ENCODE measurements around the gene C21orf91. TPM values are rescaled to one million over a fixed set of nuclear protein-coding genes. Genes with fewer than 3 reads are reported as not detected.

C21orf91 gene
- total RNA-seq, 2 experiments from 2014 or later, result 32.5 to 32.6 TPM

DNA sequence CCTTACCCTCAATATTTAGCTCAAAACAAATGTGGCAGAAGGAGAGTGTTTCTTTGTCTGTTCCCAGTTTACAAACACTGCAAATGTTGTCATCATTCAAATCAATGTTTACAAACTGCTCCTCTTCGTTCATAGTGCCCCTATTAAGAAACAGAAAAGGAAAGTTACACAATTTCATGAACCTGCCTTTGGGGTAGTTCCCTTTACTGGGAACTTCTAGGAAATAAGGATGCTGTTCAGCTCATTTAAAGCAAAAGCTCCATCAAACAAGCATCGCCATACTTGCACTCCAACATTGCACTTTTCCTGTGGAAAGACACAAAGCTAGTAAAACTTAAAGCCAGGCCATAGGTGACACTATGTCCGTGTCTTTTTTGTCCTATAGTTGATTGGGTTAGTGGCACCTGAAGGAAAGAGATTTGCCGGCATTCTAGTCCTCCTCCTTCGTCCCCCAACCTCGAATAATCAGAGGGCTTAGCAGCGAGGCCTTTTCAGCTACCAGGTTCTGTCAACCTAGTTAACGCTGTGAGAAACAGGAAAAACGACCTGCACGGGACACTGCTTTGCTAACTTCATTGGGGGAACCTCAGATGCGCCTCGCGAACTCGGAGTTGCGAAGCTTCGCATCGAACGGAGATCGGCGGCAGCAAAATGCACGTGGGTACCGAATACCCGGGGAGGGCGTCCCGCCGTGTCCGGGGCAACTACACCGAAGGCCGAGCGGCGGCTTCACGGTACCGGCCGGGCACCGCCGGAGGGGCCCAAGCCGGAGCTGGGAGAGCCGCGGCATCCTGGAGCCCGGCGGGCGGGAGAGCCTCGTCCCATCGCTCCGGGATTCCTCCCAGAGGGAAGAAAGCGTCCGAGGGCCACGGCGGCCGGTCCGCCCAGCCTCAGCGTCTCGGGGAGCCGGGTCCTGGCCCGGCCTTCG lies 706 bp downstream of the C21orf91 start:
- no peaks in the 10 kb centered on the region for H3K27me3 Mint-ChIP-seq
- H3K9me3 Mint-ChIP-seq, result no peaks in the 10 kb centered on the region
- H3K27ac Mint-ChIP-seq, result peak overlapping the region; percentile 95
- CTCF ChIA-PET, result interaction anchor here (0.6 to 2.3 kb wide), 10 partner anchors 13 to 104 kb away, joined by 3 to 11 read pairs (median 3); no protein-coding TSS in a partner anchor
- TF ChIP-seq, protein P1, sequence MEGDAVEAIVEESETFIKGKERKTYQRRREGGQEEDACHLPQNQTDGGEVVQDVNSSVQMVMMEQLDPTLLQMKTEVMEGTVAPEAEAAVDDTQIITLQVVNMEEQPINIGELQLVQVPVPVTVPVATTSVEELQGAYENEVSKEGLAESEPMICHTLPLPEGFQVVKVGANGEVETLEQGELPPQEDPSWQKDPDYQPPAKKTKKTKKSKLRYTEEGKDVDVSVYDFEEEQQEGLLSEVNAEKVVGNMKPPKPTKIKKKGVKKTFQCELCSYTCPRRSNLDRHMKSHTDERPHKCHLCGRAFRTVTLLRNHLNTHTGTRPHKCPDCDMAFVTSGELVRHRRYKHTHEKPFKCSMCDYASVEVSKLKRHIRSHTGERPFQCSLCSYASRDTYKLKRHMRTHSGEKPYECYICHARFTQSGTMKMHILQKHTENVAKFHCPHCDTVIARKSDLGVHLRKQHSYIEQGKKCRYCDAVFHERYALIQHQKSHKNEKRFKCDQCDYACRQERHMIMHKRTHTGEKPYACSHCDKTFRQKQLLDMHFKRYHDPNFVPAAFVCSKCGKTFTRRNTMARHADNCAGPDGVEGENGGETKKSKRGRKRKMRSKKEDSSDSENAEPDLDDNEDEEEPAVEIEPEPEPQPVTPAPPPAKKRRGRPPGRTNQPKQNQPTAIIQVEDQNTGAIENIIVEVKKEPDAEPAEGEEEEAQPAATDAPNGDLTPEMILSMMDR (IDR thresholded peaks at IDR 0.05), result no peak
- DNase-seq (peak; percentile 62), ATAC-seq (no peak)
- intact Hi-C loops (cut with micrococcal nuclease), result loop anchor here (5.0 kb wide), 1 partner anchor 36 kb away; no protein-coding TSS in a partner anchor
- peak overlapping the region; percentile 85 for H3K4me3 Mint-ChIP-seq
- H3K4me1 Mint-ChIP-seq (ENCODE audit: low read depth), result peaks cover 40% of the 10 kb centered on the region
- peaks cover 37% of the 10 kb centered on the region for H3K36me3 Mint-ChIP-seq (ENCODE audit: low read depth)
- POLR2A ChIA-PET, result interaction anchor here (0.9 to 3.7 kb wide), 13 partner anchors 8 to 206 kb away, joined by 3 to 36 read pairs (median 4); no protein-coding TSS in a partner anchor

- intact Hi-C loops (cut with micrococcal nuclease), result no loop called here
- no peak overlapping the region for H3K4me3 Mint-ChIP-seq
- peak overlapping the region; percentile 62 for H3K27ac Mint-ChIP-seq
- TF ChIP-seq, protein P1 (IDR thresholded peaks at IDR 0.05), result no peak
- DNase-seq (no peak), ATAC-seq (no peak)
- ChIA-PET POLR2A (no interaction called here), CTCF (interaction anchor here (1.0 to 1.2 kb wide), 3 partner anchors 10 to 33 kb away, joined by 3 to 4 read pairs (median 3); no protein-coding TSS in a partner anchor)
- no peaks in the 10 kb centered on the region for H3K27me3 Mint-ChIP-seq
- H3K9me3 Mint-ChIP-seq, result peaks cover 16% of the 10 kb centered on the region
- H3K36me3 Mint-ChIP-seq (ENCODE audit: low read depth), result peaks cover 79% of the 10 kb centered on the region
- H3K4me1 Mint-ChIP-seq (ENCODE audit: low read depth), result peaks cover 49% of the 10 kb centered on the region
These were observed 5.8 kb downstream of the C21orf91 start for GRCh38 chr21:17813353-17813752.

DNA sequence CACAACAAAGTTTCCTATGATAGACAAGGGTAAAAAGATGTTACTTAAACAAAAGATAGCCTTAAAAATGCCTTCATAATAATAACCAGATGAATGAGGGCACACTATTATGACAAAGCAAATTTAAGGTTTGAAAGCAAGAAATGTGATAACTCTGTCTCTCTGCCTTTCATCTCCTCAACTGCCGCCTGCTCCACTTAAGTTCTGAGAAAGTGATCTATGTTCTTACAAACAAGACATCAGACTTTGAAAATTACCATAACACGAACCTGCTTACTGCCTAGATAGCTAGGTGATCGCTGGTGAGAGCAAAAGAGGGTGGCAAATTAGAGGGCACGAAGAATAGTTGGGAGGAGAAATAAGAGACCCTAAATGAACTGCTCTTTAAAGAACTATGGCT lies 13.2 kb downstream of the C21orf91 start:
- no peaks in the 10 kb centered on the region for H3K27me3 Mint-ChIP-seq
- TF ChIP-seq, protein P1 (IDR thresholded peaks at IDR 0.05), result no peak
- ChIA-PET POLR2A (interaction anchor here (0.8 to 1.8 kb wide), 2 partner anchors 13 to 116 kb away, joined by 3 to 7 read pairs; partner anchors contain the start of gene C21orf91), CTCF (interaction anchor here (1.3 to 2.0 kb wide), 3 partner anchors 12 to 25 kb away, joined by 3 to 5 read pairs (median 3); no protein-coding TSS in a partner anchor)
- H3K4me1 Mint-ChIP-seq (ENCODE audit: low read depth), result peaks cover 51% of the 10 kb centered on the region
- intact Hi-C loops (cut with micrococcal nuclease), result no loop called here
- ATAC-seq (peak; percentile 14), DNase-seq (no peak)
- no peak overlapping the region for H3K4me3 Mint-ChIP-seq
- H3K9me3 Mint-ChIP-seq, result peaks cover 24% of the 10 kb centered on the region
- H3K27ac Mint-ChIP-seq, result peak overlapping the region; percentile 75
- peaks cover 89% of the 10 kb centered on the region for H3K36me3 Mint-ChIP-seq (ENCODE audit: low read depth)

DNA sequence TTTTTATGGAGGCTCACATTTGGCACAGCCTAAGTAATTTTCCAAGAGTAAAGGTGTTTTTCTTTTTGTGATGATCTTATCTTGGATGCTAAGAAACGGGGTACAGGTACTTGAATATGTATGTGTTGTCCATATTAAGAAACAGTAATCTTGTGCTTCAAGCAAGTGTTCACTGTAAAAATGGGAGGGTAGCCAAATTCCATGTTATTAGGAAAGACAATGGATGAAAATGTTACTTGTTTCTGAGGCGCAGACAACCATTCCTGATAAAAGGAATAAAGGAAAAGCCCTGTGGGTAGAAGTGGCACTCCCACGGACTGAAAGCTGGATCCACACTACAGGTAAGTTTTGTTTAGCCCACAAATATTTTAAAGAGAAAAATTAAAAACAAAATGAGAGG lies 15.6 kb downstream of the C21orf91 start:
- POLR2A ChIA-PET, result no interaction called here
- H3K36me3 Mint-ChIP-seq (ENCODE audit: low read depth), result peaks cover 75% of the 10 kb centered on the region
- H3K4me3 Mint-ChIP-seq, result no peak overlapping the region
- CTCF ChIA-PET, result no interaction called here
- H3K9me3 Mint-ChIP-seq, result peaks cover 16% of the 10 kb centered on the region
- DNase-seq (no peak), ATAC-seq (no peak)
- peak overlapping the region; percentile 18 for H3K27ac Mint-ChIP-seq
- intact Hi-C loops (cut with micrococcal nuclease), result no loop called here
- no peaks in the 10 kb centered on the region for H3K27me3 Mint-ChIP-seq
- peaks cover 56% of the 10 kb centered on the region for H3K4me1 Mint-ChIP-seq (ENCODE audit: low read depth)
- TF ChIP-seq, protein P1 (IDR thresholded peaks at IDR 0.05), result no peak

DNA sequence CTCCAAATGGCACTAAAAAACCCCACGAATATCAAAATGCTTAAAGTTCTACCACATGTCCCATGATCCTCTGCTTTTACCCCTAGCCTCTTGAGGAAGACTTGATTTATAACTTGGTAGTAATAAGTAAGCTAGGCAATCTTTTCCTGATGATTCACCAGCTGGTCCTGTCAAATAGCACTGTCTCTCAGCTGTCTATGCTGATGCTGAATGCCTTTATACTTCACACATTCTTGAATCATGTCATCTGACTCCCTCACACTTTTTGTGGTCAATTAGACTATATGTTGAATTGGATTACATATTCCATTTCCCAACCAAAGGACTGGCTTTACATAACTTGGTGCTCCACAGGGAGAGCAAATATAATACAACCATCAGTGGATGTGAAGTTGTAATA lies 16.6 kb downstream of the C21orf91 start:
- DNase-seq (no peak), ATAC-seq (no peak)
- TF ChIP-seq, protein P1 (IDR thresholded peaks at IDR 0.05), result no peak
- Mint-ChIP-seq H3K4me1 (ENCODE audit: low read depth) (peaks cover 56% of the 10 kb centered on the region), H3K4me3 (no peak overlapping the region), H3K27ac (no peak overlapping the region), H3K36me3 (ENCODE audit: low read depth) (peaks cover 66% of the 10 kb centered on the region), H3K27me3 (no peaks in the 10 kb centered on the region), H3K9me3 (peaks cover 9% of the 10 kb centered on the region)
- intact Hi-C loops (cut with micrococcal nuclease), result no loop called here
- CTCF ChIA-PET, result interaction anchor here (1.3 kb wide), 1 partner anchor 14 kb away, joined by 3 read pairs; no protein-coding TSS in a partner anchor
- POLR2A ChIA-PET, result no interaction called here
